Endothelial cell of coronary artery (primary cell): ENCODE measurements around the gene OR5H15. TPM values are rescaled to one million over a fixed set of nuclear protein-coding genes. Genes with fewer than 3 reads are reported as not detected.

Experiments used
- total RNA-seq: library from RNA; depleted of rRNA; stranded (reverse); fragments of >200 nt; gene quantifications from 2 replicates; pipeline ENCODE4 v1.2.3, GENCODE V29; 2014

Gene OR5H15
- not detected in 2 replicates for total RNA-seq

DNA sequence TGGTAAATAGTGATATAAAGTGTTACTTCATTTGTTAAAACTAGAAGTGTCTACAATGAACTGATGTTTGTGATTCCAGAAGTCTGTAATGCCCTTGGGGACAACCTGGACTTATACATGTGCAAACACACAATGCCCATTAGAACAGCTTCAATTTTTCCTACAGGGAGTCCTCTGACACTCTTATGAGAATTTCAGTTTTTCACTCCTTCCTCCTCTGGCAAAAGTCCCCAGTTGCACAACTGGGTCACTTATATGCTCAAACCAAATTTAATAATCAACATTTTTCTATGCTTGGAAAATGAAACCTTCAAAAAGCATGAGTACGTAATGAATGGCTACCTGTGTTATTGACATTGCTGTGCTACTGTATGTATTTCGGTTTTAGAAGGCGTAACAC, at the start of gene OR5H15:
TSS of gene OR5H15 (plus strand) at position 301 of the 400 bp plus-strand sequence. CDS start 2,004 bp downstream, outside the sequence.

GRCh38 chr3:98130421-98130820, 36.1 kb upstream of the OR5H15 start, which contains the start of gene OR5H1:
Gene OR5H1, plus strand, starts transcription at chr3:98130721. Its CDS starts 1,977 bp downstream, at chr3:98132698.

DNA sequence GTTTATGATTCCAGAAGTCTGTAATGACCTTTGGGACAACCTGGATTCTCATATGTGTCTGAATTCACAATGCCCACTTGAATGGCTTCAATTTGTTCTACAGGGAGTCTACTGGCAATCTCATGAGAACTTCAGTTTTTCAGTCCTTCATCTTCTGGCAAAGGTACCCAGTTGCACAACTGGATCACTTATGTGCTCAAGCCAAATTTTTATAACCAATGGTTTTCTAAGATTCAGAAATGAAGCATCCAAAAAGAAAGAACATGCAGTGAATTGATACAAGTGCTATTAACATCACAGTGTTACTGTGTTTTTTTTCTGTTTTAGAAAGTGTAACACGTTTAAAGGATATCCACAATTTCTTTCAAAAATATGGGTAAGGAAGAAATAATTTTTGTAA, 19.3 kb upstream of the OR5H15 start, which contains the start of gene OR5H14:
TSS of gene OR5H14 (plus strand) at position 301 of the 400 bp plus-strand sequence. CDS start 1,907 bp downstream, outside the sequence.

Other genes starting within 250 kb of the OR5H15 start
- gene RIOX2, start 194.3 kb upstream of the OR5H15 start, total RNA-seq: 26.9 and 32.2 TPM in 2 replicates
- not detected in 2 replicates for gene GABRR3, start 131.4 kb upstream of the OR5H15 start, total RNA-seq
- gene OR5AC2, start 79.5 kb upstream of the OR5H15 start, total RNA-seq: not detected in 2 replicates
- not detected in 2 replicates for gene OR5H1, start 36.0 kb upstream of the OR5H15 start, total RNA-seq
- gene OR5H14, start 19.2 kb upstream of the OR5H15 start, total RNA-seq: not detected in 2 replicates
- not detected in 2 replicates for gene OR5H6, start 97.5 kb downstream of the OR5H15 start, total RNA-seq
- gene OR5H2, start 115.8 kb downstream of the OR5H15 start, total RNA-seq: not detected in 2 replicates
- gene OR5K4, start 187.2 kb downstream of the OR5H15 start, total RNA-seq: not detected in 2 replicates
- gene OR5K3, start 224.0 kb downstream of the OR5H15 start, total RNA-seq: not detected in 2 replicates